ENCODE data around the gene C2orf76.

Gene C2orf76

GRCh38 chr2:119307419-119308140 lies 59.1 kb downstream of the C2orf76 start:
- H2AFZ ChIP-seq (ENCODE audit: low read depth, low read length, severe bottlenecking): no peak overlapping the region
- H3K9me2 ChIP-seq (replicated peaks; ENCODE audit: insufficient read depth, low read length): no peaks in the 10 kb centered on the region
- TF ChIP-seq EZH2phosphoT487 (conservative IDR thresholded peaks at IDR 0.05; ENCODE audit: low read length) (no peak), CTCF (IDR thresholded peaks at IDR 0.05; ENCODE audit: insufficient read depth, low read length, poor library complexity, severe bottlenecking) (no peak)
- H3K36me3 ChIP-seq (ENCODE audit: low read length): no peaks in the 10 kb centered on the region
- no peaks in the 10 kb centered on the region for H4K20me1 ChIP-seq (ENCODE audit: low read depth, low read length)
- no peak overlapping the region for H3K4me2 ChIP-seq (ENCODE audit: low read depth, low read length, poor library complexity, severe bottlenecking)
- H3K4me3 ChIP-seq (ENCODE audit: insufficient read depth, low read length, poor library complexity, severe bottlenecking): no peak overlapping the region
- no peaks in the 10 kb centered on the region for H3K27me3 ChIP-seq (ENCODE audit: low read length)
- H3K27ac ChIP-seq (ENCODE audit: low read depth, low read length): no peak overlapping the region
- no peaks in the 10 kb centered on the region for H3K9me3 ChIP-seq (ENCODE audit: insufficient read depth, low read length)
- peaks cover 26% of the 10 kb centered on the region for H3F3A ChIP-seq (ENCODE audit: insufficient read depth)
- H3K9ac ChIP-seq (ENCODE audit: low read length): no peak overlapping the region
- peaks cover 8% of the 10 kb centered on the region for H3K79me2 ChIP-seq (ENCODE audit: insufficient read depth, low read length)

GRCh38 chr2:119306196-119306590 lies 60.4 kb downstream of the C2orf76 start:
- Histone ChIP-seq H3K4me2 (ENCODE audit: low read depth, low read length, poor library complexity, severe bottlenecking) (no peak overlapping the region), H2AFZ (ENCODE audit: low read depth, low read length, severe bottlenecking) (no peak overlapping the region), H3K36me3 (ENCODE audit: low read length) (peaks cover 6% of the 10 kb centered on the region; the same call in 1 of the 2 replicates), H3K4me3 (ENCODE audit: insufficient read depth, low read length, poor library complexity, severe bottlenecking) (no peak overlapping the region), H3K9ac (ENCODE audit: low read length) (no peak overlapping the region), H3K27me3 (ENCODE audit: low read length) (no peaks in the 10 kb centered on the region), H4K20me1 (ENCODE audit: low read depth, low read length) (no peaks in the 10 kb centered on the region), H3F3A (ENCODE audit: insufficient read depth) (peaks cover 12% of the 10 kb centered on the region), H3K27ac (ENCODE audit: low read depth, low read length) (no peak overlapping the region), H3K9me2 (replicated peaks; ENCODE audit: insufficient read depth, low read length) (no peaks in the 10 kb centered on the region), H3K79me2 (ENCODE audit: insufficient read depth, low read length) (peaks cover 8% of the 10 kb centered on the region), H3K9me3 (ENCODE audit: insufficient read depth, low read length) (no peaks in the 10 kb centered on the region)
- TF ChIP-seq CTCF (IDR thresholded peaks at IDR 0.05; ENCODE audit: insufficient read depth, low read length, poor library complexity, severe bottlenecking) (no peak), EZH2phosphoT487 (conservative IDR thresholded peaks at IDR 0.05; ENCODE audit: low read length) (no peak)

- TF ChIP-seq CTCF (IDR thresholded peaks at IDR 0.05; ENCODE audit: insufficient read depth, low read length, poor library complexity, severe bottlenecking) (no peak), EZH2phosphoT487 (conservative IDR thresholded peaks at IDR 0.05; ENCODE audit: low read length) (no peak)
- Histone ChIP-seq H3K36me3 (ENCODE audit: low read length) (peaks cover 8% of the 10 kb centered on the region; the same call in 1 of the 2 replicates), H3K9ac (ENCODE audit: low read length) (no peak overlapping the region), H3K4me2 (ENCODE audit: low read depth, low read length, poor library complexity, severe bottlenecking) (no peak overlapping the region), H3K27ac (ENCODE audit: low read depth, low read length) (no peak overlapping the region), H4K20me1 (ENCODE audit: low read depth, low read length) (no peaks in the 10 kb centered on the region), H3K9me2 (replicated peaks; ENCODE audit: insufficient read depth, low read length) (no peaks in the 10 kb centered on the region), H3K9me3 (ENCODE audit: insufficient read depth, low read length) (no peaks in the 10 kb centered on the region), H3K4me3 (ENCODE audit: insufficient read depth, low read length, poor library complexity, severe bottlenecking) (no peak overlapping the region), H3K79me2 (ENCODE audit: insufficient read depth, low read length) (peaks cover 8% of the 10 kb centered on the region), H2AFZ (ENCODE audit: low read depth, low read length, severe bottlenecking) (no peak overlapping the region), H3F3A (ENCODE audit: insufficient read depth) (peaks cover 9% of the 10 kb centered on the region; the same call in 1 of the 2 replicates), H3K27me3 (ENCODE audit: low read length) (no peaks in the 10 kb centered on the region)
Measured at GRCh38 chr2:119305497-119306195, 61.0 kb downstream of the C2orf76 start.

All from SU-DHL-6 (cell line).